ENCODE measurements around the gene KCNQ5.

Gene KCNQ5

GRCh38 chr6:72677740-72678139 is 55.9 kb downstream of the KCNQ5 start:
- DNase-seq (ENCODE audit: low spot score): no peak

DNA sequence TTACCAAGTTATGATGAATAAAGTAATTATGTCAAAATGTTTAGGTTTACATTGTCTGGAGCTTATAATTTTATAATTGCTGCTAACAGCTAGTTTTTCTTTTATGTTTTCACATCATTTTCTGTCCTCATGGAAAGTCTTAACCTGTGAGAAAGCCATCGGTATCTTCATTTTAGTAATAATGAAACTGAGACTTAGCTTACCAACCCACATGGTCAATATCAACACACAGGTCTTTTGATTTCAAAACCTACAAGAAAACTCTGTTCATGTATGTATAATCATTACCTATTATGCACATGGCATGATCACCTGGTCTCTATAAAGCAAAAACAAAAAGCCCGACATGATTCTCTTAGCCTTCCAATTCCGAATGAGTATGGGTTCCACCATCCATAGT is 61.9 kb downstream of the KCNQ5 start:
- DNase-seq (ENCODE audit: low spot score): no peak

DNA sequence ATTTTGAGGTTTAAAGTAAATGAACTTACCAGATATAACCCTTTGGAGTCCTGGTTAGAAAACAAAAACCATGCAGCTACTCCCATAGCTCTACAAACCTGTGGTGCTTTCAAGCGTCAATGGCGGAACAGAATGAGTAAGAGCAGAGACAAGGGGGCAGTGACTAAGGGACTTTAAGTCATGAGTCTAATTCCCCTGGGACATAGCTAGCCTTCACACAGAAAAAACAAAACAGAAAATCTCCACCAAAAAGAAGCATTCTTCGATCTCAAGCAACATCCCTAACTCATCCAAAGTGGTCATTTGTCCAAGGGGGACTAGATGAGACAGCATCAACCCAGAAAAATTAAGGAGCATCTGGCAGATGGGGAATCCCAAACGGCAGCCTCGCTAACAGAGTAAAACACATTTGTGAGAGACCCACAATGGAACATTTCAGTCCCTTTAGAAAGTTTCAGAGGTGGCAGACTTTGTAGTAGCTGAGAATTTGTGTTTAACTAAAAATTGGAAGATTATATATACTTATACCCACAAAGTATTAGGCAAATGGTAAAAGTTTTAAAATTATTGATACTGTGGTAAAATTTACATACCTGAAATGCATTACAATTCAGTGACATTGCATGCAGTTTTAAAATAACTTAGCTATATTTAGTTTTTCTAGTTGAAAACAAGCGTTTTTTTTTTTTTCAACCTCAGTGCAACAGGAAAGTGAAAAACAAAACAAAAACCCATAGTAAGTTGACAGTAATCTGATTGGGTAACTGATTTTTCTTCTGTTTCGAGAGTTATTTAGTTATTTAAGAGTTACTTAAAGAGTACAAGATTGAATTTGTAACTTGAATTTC is 67.5 kb downstream of the KCNQ5 start:
- no peak for DNase-seq (ENCODE audit: low spot score)

DNA sequence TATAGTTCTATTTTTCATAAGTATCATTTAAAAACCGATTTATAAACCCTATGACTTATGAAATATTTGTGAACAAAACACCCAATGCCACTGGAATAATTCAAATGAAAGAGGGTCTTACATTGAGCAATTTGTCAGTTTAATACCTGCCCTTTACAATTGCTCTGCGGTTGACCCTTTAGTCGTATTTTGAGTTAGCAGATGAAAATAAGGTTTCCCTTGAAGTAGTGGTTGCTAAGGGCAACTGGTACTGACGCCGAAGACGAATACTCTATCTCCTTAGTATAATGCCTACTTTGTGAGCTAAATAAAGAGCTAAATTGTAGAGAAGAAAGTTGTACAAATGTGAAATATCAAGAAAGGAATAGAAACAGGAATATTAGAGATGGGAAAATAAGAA is 69.4 kb downstream of the KCNQ5 start:
- no peak for DNase-seq (ENCODE audit: low spot score)

- DNase-seq (ENCODE audit: low spot score): no peak
Observed at GRCh38 chr6:72696055-72696454, 74.2 kb downstream of the KCNQ5 start.

GRCh38 chr6:72699159-72699558 is 77.3 kb downstream of the KCNQ5 start:
- DNase-seq (ENCODE audit: low spot score): no peak

DNA sequence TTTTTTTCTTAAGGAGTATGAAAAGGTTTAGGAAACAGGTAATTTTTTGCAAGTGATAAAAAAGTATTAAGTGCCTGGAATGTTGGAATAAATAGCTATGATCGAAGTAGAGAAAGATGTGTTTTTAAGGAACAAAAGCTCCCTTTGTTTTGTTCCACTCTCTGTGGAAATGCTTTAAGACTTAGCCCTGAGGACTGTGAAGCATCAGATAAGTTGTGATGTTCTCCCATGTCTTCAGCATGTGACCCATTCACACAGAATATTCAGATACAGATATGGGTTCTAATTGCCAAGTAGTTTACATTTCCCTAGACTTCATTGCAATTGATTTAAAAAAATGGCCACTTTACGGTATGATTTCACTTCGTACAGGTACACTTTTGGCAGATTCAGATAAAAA is 80.6 kb downstream of the KCNQ5 start:
- no peak for DNase-seq (ENCODE audit: low spot score)

- no peak for DNase-seq (ENCODE audit: low spot score)
Observed at GRCh38 chr6:72703093-72703492, 81.2 kb downstream of the KCNQ5 start.

DNA sequence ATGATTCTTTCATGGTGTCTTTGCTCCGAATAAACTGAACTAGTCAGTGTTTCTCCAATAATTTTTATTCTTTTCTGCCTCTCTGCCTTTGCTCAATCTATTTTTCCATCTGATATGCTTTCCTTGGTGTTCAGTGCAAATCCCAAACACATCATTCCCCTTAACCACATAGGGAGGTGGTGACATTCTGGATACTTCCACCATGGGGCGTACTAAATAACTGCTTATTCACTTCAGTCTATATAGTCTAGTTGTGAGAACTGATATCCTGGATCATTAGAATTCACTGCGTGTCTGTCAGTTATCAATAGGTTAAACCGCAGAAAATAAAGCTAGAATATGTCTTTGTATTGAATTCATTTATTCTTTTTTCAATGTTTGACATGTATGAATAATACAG is 83.1 kb downstream of the KCNQ5 start:
- DNase-seq (ENCODE audit: low spot score): no peak

GRCh38 chr6:72709431-72709830 is 87.6 kb downstream of the KCNQ5 start:
- DNase-seq (ENCODE audit: low spot score): no peak

DNA sequence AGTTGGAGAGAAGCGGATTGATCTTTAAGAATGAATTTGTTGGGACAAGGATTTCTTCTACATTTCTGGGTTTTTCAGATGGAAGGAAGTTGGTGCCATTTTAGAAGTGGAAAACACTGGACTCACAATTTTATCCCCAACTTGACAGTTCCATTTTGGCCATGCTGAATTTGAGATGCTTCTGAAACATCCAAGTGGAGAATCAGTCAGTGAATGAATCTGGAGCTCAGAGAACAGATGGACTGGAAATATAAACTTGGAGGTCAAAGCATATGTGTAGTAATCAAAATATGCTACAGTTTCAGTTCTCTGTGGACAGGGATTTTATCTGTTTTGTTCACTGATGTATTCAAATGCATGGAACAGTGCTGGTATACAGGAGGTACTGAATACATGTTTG is 89.9 kb downstream of the KCNQ5 start:
- DNase-seq (ENCODE audit: low spot score): no peak

GRCh38 chr6:72712910-72713309 is 91.0 kb downstream of the KCNQ5 start:
- no peak for DNase-seq (ENCODE audit: low spot score)

- DNase-seq (ENCODE audit: low spot score): no peak
Observed at GRCh38 chr6:72715119-72715518, 93.3 kb downstream of the KCNQ5 start.

DNA sequence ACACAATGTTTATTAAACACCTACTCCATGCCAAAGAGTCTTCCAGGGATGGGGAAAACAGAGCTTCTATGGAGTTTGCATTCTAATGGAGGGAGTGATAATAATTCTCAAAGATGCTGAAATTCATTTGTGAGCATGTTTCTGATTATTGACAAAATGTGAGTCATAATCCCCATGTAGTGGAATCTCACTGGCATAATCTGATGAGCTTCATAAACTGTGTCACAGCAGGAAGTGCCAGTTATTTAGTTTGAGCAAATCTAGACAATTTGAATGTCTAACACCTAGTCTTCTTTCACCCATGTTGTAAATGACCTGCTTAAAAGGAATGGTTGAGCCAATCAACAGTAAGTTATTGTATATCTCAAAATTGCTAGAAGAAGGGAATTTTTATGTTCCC is 95.1 kb downstream of the KCNQ5 start:
- no peak for DNase-seq (ENCODE audit: low spot score)

DNA sequence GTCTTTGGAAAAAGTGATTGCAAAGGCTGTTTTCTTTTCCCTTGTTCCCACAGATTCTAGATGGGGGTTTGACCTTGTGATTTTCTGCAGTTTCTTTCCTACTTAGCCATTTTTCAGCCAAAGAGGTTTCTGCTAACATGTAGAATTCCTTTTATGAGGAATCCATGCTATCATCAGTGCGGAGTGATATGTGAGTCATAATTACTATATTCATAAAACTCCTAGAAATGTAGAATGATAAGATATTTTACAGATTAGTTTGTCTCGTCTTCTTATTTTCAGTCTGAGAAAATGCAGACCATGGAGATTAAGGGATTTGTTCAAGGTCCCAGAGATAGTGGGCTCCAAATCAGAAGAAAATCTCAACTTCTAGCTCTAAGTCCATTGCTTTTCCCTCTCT is 98.6 kb downstream of the KCNQ5 start:
- DNase-seq (ENCODE audit: low spot score): no peak

DNA sequence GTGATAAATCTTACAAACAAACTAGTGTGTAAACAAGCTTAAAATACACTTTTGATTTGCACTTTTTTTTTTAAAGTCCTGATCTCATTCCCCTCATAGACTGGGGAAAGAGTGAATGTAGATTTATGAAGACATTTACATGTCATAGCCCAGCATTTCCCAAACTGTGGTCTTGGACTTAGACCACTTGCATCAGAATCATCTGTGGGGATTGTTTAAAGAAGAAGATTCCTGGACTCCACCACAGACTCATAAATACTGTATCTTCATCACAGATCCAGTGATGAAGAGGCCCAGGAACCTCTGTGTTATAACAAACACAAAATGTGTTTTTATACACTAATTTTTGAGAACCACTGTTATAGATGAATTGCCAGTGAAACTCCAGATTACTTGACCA is 99.5 kb downstream of the KCNQ5 start:
- DNase-seq (ENCODE audit: low spot score): no peak

DNA sequence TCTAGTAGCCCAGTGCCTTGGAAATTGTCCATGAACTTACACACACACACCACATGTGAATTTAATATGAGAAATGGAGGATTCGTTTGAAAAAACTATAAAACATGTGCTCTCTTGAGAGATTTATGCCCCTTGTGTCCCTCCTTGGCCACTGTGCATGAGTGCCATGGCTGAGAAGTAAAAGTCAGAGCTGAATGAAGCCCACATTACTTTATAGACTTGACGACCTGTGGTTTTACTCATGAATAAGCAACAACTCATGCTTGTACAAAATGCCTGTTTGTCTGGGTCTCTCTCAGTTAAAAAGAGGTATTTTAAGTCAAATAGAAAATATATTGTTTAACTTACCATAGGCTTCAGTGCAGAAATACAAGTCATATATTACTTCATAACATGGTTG is 102.7 kb downstream of the KCNQ5 start:
- DNase-seq (ENCODE audit: low spot score): no peak

GRCh38 chr6:72728706-72729343 is 107.0 kb downstream of the KCNQ5 start:
- DNase-seq (ENCODE audit: low spot score): no peak

DNA sequence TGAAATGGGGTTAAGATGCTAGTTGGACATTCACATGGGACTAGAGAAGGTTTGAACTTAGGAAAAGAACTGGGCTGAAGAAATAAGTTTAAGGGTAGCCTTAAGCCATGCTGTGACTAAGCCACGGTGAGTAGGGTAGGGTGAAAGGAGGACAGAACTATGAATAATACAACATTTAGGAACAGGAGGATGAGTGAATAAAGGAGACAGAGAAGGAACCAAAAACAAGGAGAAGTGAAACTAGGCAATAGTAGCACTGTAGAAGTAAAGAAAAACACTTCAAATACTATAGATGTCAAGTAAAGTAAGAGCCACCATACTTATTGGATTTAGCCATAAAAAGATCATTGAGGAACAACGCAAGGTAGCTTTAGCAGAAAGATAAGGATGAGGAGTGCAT is 111.2 kb downstream of the KCNQ5 start:
- DNase-seq (ENCODE audit: low spot score): no peak

DNA sequence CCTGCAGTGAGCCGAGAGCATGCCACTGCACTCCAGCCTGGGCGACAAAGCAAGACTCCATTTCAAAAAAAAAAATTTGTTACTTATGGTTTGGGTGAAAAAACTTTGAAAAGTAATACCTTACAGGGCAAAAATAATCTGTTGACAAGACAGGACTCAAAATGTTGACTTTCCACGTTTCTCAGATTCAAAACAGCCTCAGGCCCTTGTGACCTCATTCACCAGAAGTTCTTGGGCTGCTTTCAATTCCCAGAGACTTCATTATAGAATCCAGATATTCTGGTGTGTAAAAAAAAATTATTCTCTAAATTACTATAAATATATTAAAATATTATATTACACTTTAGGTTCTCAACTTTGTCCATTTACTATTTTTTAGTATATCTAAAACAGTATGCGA is 116.2 kb downstream of the KCNQ5 start:
- no peak for DNase-seq (ENCODE audit: low spot score)

DNA sequence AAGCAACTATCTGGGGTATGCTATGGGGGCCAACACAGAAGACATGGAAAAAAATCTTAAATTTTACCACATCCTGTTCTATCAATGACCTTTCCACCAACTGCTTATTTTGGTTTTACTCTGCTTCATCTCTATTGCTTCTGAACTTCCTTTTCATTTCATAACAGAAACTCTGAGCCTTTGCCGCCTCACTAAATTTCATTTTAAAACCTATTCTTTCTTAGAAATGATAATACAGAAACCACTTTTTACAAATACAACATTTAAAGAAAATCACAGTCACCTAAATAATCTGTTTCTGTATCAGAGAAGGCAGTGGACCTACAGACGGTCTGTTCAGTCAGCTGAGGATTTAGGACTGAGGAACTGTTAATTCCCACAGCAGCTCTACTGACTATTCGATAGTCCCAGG is 117.5 kb downstream of the KCNQ5 start:
- DNase-seq (ENCODE audit: low spot score): no peak

DNA sequence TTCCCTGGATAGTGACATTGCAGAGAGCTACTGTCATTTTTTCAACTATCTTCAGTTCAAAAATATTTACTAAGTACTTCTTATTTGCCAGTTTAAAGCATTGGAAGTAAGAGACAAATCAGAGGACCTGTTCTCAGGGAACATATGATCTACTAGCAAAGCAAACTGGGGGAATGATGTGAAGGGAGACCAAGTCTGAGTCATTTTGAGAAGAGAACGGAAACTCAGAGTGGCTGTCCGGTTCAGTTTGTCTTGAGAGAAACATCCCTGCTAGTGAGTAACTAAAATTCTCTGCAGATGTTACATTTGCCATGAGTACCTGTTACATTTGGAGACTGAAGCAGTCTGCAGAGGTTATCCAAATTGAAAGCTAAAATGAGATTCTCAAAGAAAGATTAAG is 118.3 kb downstream of the KCNQ5 start:
- DNase-seq (ENCODE audit: low spot score): no peak

DNA sequence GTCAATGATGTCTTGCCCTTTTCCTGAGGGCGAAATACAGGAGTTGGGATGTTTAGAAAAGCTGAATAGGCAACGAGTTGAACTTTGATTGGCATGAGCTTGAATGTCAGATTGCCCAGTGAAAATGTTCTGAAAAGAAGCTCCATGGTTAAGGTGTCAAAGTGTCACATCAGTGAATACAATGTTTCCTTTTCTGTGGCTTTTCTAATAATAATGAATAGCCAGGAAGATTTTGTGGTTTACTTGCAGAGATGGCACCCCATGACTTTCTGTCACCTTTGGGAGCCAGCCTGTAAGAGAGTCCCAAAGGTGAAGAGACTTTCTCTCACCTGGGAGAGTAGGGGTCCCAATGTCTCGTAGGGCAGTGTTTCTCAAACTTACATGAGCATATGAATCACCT is 119.2 kb downstream of the KCNQ5 start:
- DNase-seq (ENCODE audit: low spot score): no peak

All from kidney capillary endothelial cell (primary cell).